ENCODE results near the gene HOXC5.

Gene HOXC5

GRCh38 chr12:54032627-54033100 lies at the start of gene HOXC5:
HOXC5 (plus strand) TSS chr12:54033050; CDS start chr12:54033123, 73 bp downstream.
- peak in 1 of 2 donors; percentile 48 for DNase-seq (ENCODE audit: low read depth in 2 of 2)

GRCh38 chr12:53983568-53983949 lies 49.3 kb upstream of the HOXC5 start:
- DNase-seq (ENCODE audit: low read depth in 2 of 2) = no peak

GRCh38 chr12:53983950-53984572 lies 48.8 kb upstream of the HOXC5 start:
- DNase-seq (ENCODE audit: low read depth in 2 of 2) = no peak

GRCh38 chr12:53984901-53985691 lies 47.8 kb upstream of the HOXC5 start, which contains the start of gene HOXC10:
HOXC10 (plus strand) TSS chr12:53985146; CDS start chr12:53985260, 114 bp downstream.
- DNase-seq (ENCODE audit: low read depth in 2 of 2) = peak; percentile 83 to 85

- DNase-seq (ENCODE audit: low read depth in 2 of 2) = no peak
These were observed 47.2 kb upstream of the HOXC5 start for GRCh38 chr12:53985692-53985993.

GRCh38 chr12:53985994-53986685 lies 46.7 kb upstream of the HOXC5 start:
- no peak for DNase-seq (ENCODE audit: low read depth in 2 of 2)

- DNase-seq (ENCODE audit: low read depth in 2 of 2) = no peak
These were observed 46.0 kb upstream of the HOXC5 start for GRCh38 chr12:53986686-53987483.

- DNase-seq (ENCODE audit: low read depth in 2 of 2) = no peak
These were observed 45.0 kb upstream of the HOXC5 start for GRCh38 chr12:53987787-53988230.

- DNase-seq (ENCODE audit: low read depth in 2 of 2) = no peak
These were observed 44.2 kb upstream of the HOXC5 start for GRCh38 chr12:53988541-53989226.

GRCh38 chr12:53989227-53990113 lies 43.4 kb upstream of the HOXC5 start:
- DNase-seq (ENCODE audit: low read depth in 2 of 2) = no peak

GRCh38 chr12:53990311-53991076 lies 42.4 kb upstream of the HOXC5 start:
- no peak for DNase-seq (ENCODE audit: low read depth in 2 of 2)

GRCh38 chr12:53991077-53991460 lies 41.8 kb upstream of the HOXC5 start:
- DNase-seq (ENCODE audit: low read depth in 2 of 2) = no peak

GRCh38 chr12:53992377-53992889 lies 40.4 kb upstream of the HOXC5 start:
- DNase-seq (ENCODE audit: low read depth in 2 of 2) = no peak

- DNase-seq (ENCODE audit: low read depth in 2 of 2) = no peak
These were observed 39.5 kb upstream of the HOXC5 start for GRCh38 chr12:53993162-53994008.

- DNase-seq (ENCODE audit: low read depth in 2 of 2) = no peak
These were observed 38.9 kb upstream of the HOXC5 start for GRCh38 chr12:53994009-53994263.

GRCh38 chr12:53994264-53995001 lies 38.4 kb upstream of the HOXC5 start:
- no peak for DNase-seq (ENCODE audit: low read depth in 2 of 2)

GRCh38 chr12:53995002-53995377 lies 37.9 kb upstream of the HOXC5 start:
- DNase-seq (ENCODE audit: low read depth in 2 of 2) = no peak
